ENCODE results near the gene MAN1C1. TPM values are rescaled to one million over a fixed set of nuclear protein-coding genes. Genes with fewer than 3 reads are reported as not detected.

Gene MAN1C1
- total and polyA plus RNA-seq, 9 of the 15 experiments (the other 6 are each of a cell fraction or from before 2014, with no cell fraction given): 0.04 to 0.44 (median 0.10) TPM; not detected in 3

DNA sequence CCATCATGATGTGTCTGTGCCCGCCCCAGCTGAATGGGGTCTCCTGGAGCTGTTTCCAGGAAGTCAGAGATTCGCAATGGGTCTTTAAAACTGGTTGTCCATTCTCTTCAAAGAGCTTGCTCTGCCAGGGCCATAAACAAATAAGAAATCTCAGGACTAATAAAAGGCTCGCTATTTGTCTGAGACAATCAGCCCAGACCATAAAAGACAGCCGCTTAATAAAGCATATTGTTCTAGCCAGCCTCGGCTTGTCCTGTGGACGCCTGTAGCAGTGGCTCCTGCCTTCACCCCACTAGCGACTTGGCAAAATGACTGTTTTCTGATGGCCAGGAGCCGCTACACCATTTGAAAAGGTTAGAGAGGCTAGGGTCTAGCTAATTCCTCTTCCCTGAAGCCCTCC is 162.8 kb downstream of the MAN1C1 start:
- 75% methylated on average over 8 of the region's 8 CpGs for WGBS (ENCODE audit: insufficient coverage, low coverage, missing lambda C conversion rate)
- Histone ChIP-seq H3K9me3 (replicated peaks; ENCODE audit: control insufficient read depth, insufficient read depth, low read depth, low read length) (no peaks in the 10 kb centered on the region), H3K36me3 (ENCODE audit: control insufficient read depth, insufficient read depth, low read length) (no peaks in the 10 kb centered on the region), H2AFZ (ENCODE audit: low read depth, low read length) (no peak overlapping the region), H3K27ac (ENCODE audit: extremely low read depth, low read depth, low read length) (no peak overlapping the region), H3K79me2 (ENCODE audit: control insufficient read depth, insufficient read depth, low read length) (no peaks in the 10 kb centered on the region), H3K4me1 (replicated peaks in 1 of 2; ENCODE audit: control insufficient read depth in 2 of 2, insufficient read depth in 2 of 2, low read length in 2 of 2) (peaks cover 26 to 43% of the 10 kb centered on the region in 2 experiments), H4K20me1 (replicated peaks; ENCODE audit: control insufficient read depth, insufficient read depth, low read length) (no peaks in the 10 kb centered on the region), H3K27me3 (ENCODE audit: control insufficient read depth in 2 of 2, insufficient read depth in 2 of 2, low read length in 2 of 2) (peaks cover 4 to 11% of the 10 kb centered on the region in 2 experiments; a peak in 2 of 5 replicates), H3K9me1 (ENCODE audit: control insufficient read depth, insufficient read depth, low read length) (peaks cover 3% of the 10 kb centered on the region), H3K4me3 (no peak overlapping the region), H3K9ac (ENCODE audit: insufficient read depth in 1 of 2, low read depth in 2 of 2, low read length in 2 of 2) (no peak overlapping the region), H3K4me2 (ENCODE audit: insufficient read depth, low read length) (no peak overlapping the region)
- POLR2A ChIA-PET: interaction anchor here (0.6 to 1.5 kb wide), 7 partner anchors 13 to 1692 kb away, joined by 3 to 5 read pairs (median 3); partner anchors contain the start of gene RSRP1
- CTCF ChIA-PET (ENCODE audit: low intra/inter-chr PET ratio): no interaction called here
- TF ChIP-seq ZFP36 (IDR thresholded peaks at IDR 0.05; ENCODE audit: low read depth, low read length, partially characterized antibody) (no peak), DNMT1 (IDR thresholded peaks at IDR 0.05) (no peak)
- intact Hi-C loops (cut with micrococcal nuclease): no loop called here
- FAIRE-seq: no peak
- BruUV-seq (replicated peaks): no TSS peak
- DNase-seq (ENCODE audit: extremely low read depth in 1 of 4, low spot score in 3 of 4): no peak
- no peak for ATAC-seq
- in situ Hi-C loops (cut with MboI): no loop called here

DNA sequence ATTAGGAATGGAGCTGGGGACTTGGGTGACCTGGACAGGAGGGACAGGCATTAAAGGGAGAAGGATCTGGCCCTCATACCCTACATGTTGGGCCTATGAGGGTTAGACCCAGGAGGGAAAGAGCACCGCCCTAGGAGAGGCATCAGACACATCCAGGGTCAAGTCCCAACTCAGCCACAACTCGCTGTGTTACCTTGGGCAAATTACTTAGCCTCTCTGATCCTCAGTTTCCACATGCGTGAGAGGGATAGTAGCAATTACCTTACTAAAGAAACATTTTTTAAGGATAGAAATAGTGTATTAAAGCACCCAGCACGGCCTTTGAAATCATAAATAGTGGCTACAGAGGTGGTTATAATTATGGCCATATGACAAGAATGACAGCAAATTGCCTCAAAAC is 163.3 kb downstream of the MAN1C1 start:
- WGBS (ENCODE audit: insufficient coverage, low coverage, missing lambda C conversion rate): 59% methylated on average over 4 of the region's 4 CpGs
- H4K20me1 ChIP-seq (replicated peaks; ENCODE audit: control insufficient read depth, insufficient read depth, low read length): no peaks in the 10 kb centered on the region
- FAIRE-seq (no peak), DNase-seq (ENCODE audit: extremely low read depth in 1 of 4, low spot score in 3 of 4) (no peak), ATAC-seq (no peak)
- no TSS peak for BruUV-seq (replicated peaks)
- CTCF ChIA-PET (ENCODE audit: low intra/inter-chr PET ratio): no interaction called here
- no peak overlapping the region for H3K9ac ChIP-seq (ENCODE audit: insufficient read depth in 1 of 2, low read depth in 2 of 2, low read length in 2 of 2)
- no peaks in the 10 kb centered on the region for H3K9me3 ChIP-seq (replicated peaks; ENCODE audit: control insufficient read depth, insufficient read depth, low read depth, low read length)
- no peaks in the 10 kb centered on the region for H3K36me3 ChIP-seq (ENCODE audit: control insufficient read depth, insufficient read depth, low read length)
- H3K27ac ChIP-seq (ENCODE audit: extremely low read depth, low read depth, low read length): no peak overlapping the region
- no peak overlapping the region for H2AFZ ChIP-seq (ENCODE audit: low read depth, low read length)
- no peak overlapping the region for H3K4me3 ChIP-seq
- peaks cover 3% of the 10 kb centered on the region for H3K9me1 ChIP-seq (ENCODE audit: control insufficient read depth, insufficient read depth, low read length)
- H3K27me3 ChIP-seq (ENCODE audit: control insufficient read depth in 2 of 2, insufficient read depth in 2 of 2, low read length in 2 of 2): peaks cover 4 to 8% of the 10 kb centered on the region in 2 experiments; a peak in 2 of 5 replicates
- no peak overlapping the region for H3K4me2 ChIP-seq (ENCODE audit: insufficient read depth, low read length)
- intact Hi-C loops (cut with micrococcal nuclease): no loop called here
- H3K79me2 ChIP-seq (ENCODE audit: control insufficient read depth, insufficient read depth, low read length): no peaks in the 10 kb centered on the region
- H3K4me1 ChIP-seq (replicated peaks in 1 of 2; ENCODE audit: control insufficient read depth in 2 of 2, insufficient read depth in 2 of 2, low read length in 2 of 2): peaks cover 32 to 48% of the 10 kb centered on the region in 2 experiments
- POLR2A ChIA-PET: interaction anchor here (0.5 to 1.5 kb wide), 11 partner anchors 12 to 1128 kb away, joined by 3 to 9 read pairs (median 3); partner anchors contain the start of gene RSRP1
- in situ Hi-C loops (cut with MboI): no loop called here
- TF ChIP-seq TAL1 (IDR thresholded peaks at IDR 0.05) (no peak), SMAD3 (CRISPR knock-in tag; conservative IDR thresholded peaks at IDR 0.05) (0 out of 2 replicates have a peak, but pooled peaks have one; percentile 17), ADNP (tag; IDR thresholded peaks at IDR 0.05) (peak; percentile 85), SMARCA5 (IDR thresholded peaks at IDR 0.05) (peak; percentile 90), ESRRA (IDR thresholded peaks at IDR 0.05; ENCODE audit: borderline replicate concordance, low read depth) (peak; percentile 9; the same call in 1 of the 2 replicates), CHD4 (IDR thresholded peaks at IDR 0.05; ENCODE audit: insufficient read depth, insufficient replicate concordance, low read depth, low read length, poor library complexity, severe bottlenecking) (peak; percentile 35), KDM1A (IDR thresholded peaks at IDR 0.05) (peak; percentile 71 to 77), ZFP36 (IDR thresholded peaks at IDR 0.05; ENCODE audit: low read depth, low read length, partially characterized antibody) (peak; percentile 93), TOE1 (IDR thresholded peaks at IDR 0.05; ENCODE audit: borderline replicate concordance) (0 out of 2 replicates have a peak, but pooled peaks have one; percentile 5), TOE1 (CRISPR knock-in tag; IDR thresholded peaks at IDR 0.05; ENCODE audit: borderline replicate concordance, low read depth) (no peak), RBM17 (IDR thresholded peaks at IDR 0.05; ENCODE audit: borderline replicate concordance, low read depth, low read length) (no peak), PHF8 (IDR thresholded peaks at IDR 0.05; ENCODE audit: borderline replicate concordance, low read length) (no peak), RCOR1 (IDR thresholded peaks at IDR 0.05; ENCODE audit: borderline replicate concordance in 1 of 2, low read depth in 2 of 2, low read length in 2 of 2) (peak in 1 of 2 experiments; percentile 60; a peak in 1 of 4 replicates), RBM25 (IDR thresholded peaks at IDR 0.05; ENCODE audit: low read depth, low read length, severe bottlenecking) (peak; percentile 93), ZNF408 (CRISPR knock-in tag; IDR thresholded peaks at IDR 0.05; ENCODE audit: low read depth) (no peak), ZNF778 (CRISPR knock-in tag; IDR thresholded peaks at IDR 0.05) (no peak), BRD9 (IDR thresholded peaks at IDR 0.05; ENCODE audit: low read depth, partially characterized antibody) (peak; percentile 26)
